IMR-90 (cell line): ENCODE results near the gene DOHH. TPM values are rescaled to one million over a fixed set of nuclear protein-coding genes. Genes with fewer than 3 reads are reported as not detected.

Experiments used
- ATAC-seq: fragments of 200-7000 bp; cut with Tn5 transposase; 2 replicates; pipeline ENCODE4 v1.9.1; 2020; ENCODE audit warnings: low read depth, mild to moderate bottlenecking, moderate library complexity
- BruUV-seq: library from RNA; stranded (reverse); fragments of 400-500 nt; replicated peaks from 2 replicates; lab custom pipeline; 2021; lab: Mats Ljungman, UMichigan
- CTCF ChIA-PET: fragments of 300-600 bp; formaldehyde crosslinking; extraction: SDS; loops from one replicate; lab custom pipeline; 2021; ENCODE audit warnings: antibody characterized with exemption; lab: Yijun Ruan, JAX
- POLR2A ChIA-PET: fragments of 300-600 bp; sonication (Branson Sonifier 250); formaldehyde crosslinking; loops from one replicate; lab custom pipeline; 2022; ENCODE audit warnings: antibody characterized with exemption; ENCODE audit not compliant: unreplicated experiment; lab: Charles Lee
- DNase-seq: peaks from one replicate; pipeline ENCODE4 v3.0.0; 2013
- H2AFZ ChIP-seq: replicated peaks from 2 replicates; pipeline ENCODE3; 2013; ENCODE audit warnings: low read length, mild to moderate bottlenecking; ENCODE audit not compliant: poor library complexity
- H2AK5ac ChIP-seq: 2 replicates; pipeline ENCODE4 v1.6.1; 2013; ENCODE audit warnings: low read depth, low read length, inconsistent platforms
- H2AK9ac ChIP-seq: replicated peaks from 2 replicates; pipeline ENCODE3; 2013; ENCODE audit warnings: mild to moderate bottlenecking, low read depth, low read length, moderate library complexity; ENCODE audit not compliant: poor library complexity
- H2BK120ac ChIP-seq: 2 replicates; pipeline ENCODE4 v1.6.1; 2013; ENCODE audit warnings: low read depth, low read length, inconsistent platforms
- H2BK15ac ChIP-seq: 3 replicates; pipeline ENCODE4 v1.6.1; 2013; ENCODE audit warnings: low read depth, low read length, inconsistent platforms
- H2BK20ac ChIP-seq: 2 replicates; pipeline ENCODE4 v1.6.1; 2013; ENCODE audit warnings: low read depth, mild to moderate bottlenecking, inconsistent platforms, low read length, moderate library complexity
- H2BK5ac ChIP-seq: 2 replicates; pipeline ENCODE4 v1.6.1; 2013; ENCODE audit warnings: mild to moderate bottlenecking, low read depth, low read length, inconsistent platforms; ENCODE audit not compliant: poor library complexity, severe bottlenecking
- H3K14ac ChIP-seq: replicated peaks from 2 replicates; pipeline ENCODE4 v1.6.1; 2013; ENCODE audit warnings: low read depth, low read length, inconsistent platforms
- H3K18ac ChIP-seq: 2 replicates; pipeline ENCODE4 v1.6.1; 2013; ENCODE audit warnings: low read depth, low read length, control low read depth
- H3K23ac ChIP-seq: 2 replicates; pipeline ENCODE4 v1.6.1; 2013; ENCODE audit warnings: low read depth, low read length, inconsistent platforms
- H3K27ac ChIP-seq: 2 replicates; pipeline ENCODE4 v1.5.1; 2013; ENCODE audit warnings: mild to moderate bottlenecking, control low read depth, low read length; ENCODE audit not compliant: insufficient read depth
- H3K27me3 ChIP-seq: 2 replicates; pipeline ENCODE4 v1.6.1; 2013; ENCODE audit warnings: low read length; ENCODE audit not compliant: control insufficient read depth, insufficient read depth
- H3K36me3 ChIP-seq: 2 replicates; pipeline ENCODE4 v1.6.1; 2013; ENCODE audit warnings: low read length, mixed read lengths; ENCODE audit not compliant: control insufficient read depth, insufficient read depth
- H3K4ac ChIP-seq: 2 replicates; pipeline ENCODE4 v1.6.1; 2013; ENCODE audit warnings: low read depth, low read length, inconsistent platforms
- H3K4me1 ChIP-seq: 2 replicates; pipeline ENCODE4 v1.6.1; 2013; ENCODE audit warnings: low read length, mixed read lengths; ENCODE audit not compliant: control insufficient read depth, insufficient read depth
- H3K4me2 ChIP-seq: 2 replicates; pipeline ENCODE4 v1.6.1; 2013; ENCODE audit warnings: low read depth, mild to moderate bottlenecking, control low read depth, low read length, moderate library complexity
- H3K4me3 ChIP-seq: 2 replicates; pipeline ENCODE4 v1.5.1; 2013; ENCODE audit warnings: low read depth, mild to moderate bottlenecking, control low read depth, low read length, moderate library complexity; ENCODE audit not compliant: insufficient read depth
- H3K56ac ChIP-seq: 2 replicates; pipeline ENCODE4 v1.6.1; 2013; ENCODE audit warnings: low read length, inconsistent platforms; ENCODE audit not compliant: insufficient read depth; ENCODE audit errors: extremely low read depth
- H3K79me1 ChIP-seq, 2 experiments: 2 replicates each; pipeline ENCODE4 v1.6.1; 2013; ENCODE audit warnings: low read length in 2 of 2, inconsistent platforms in 1 of 2, low read depth in 1 of 2
- H3K9ac ChIP-seq: 2 replicates; pipeline ENCODE4 v1.6.1; 2013; ENCODE audit warnings: low read depth, low read length, control low read depth
- H3K9me1 ChIP-seq: 2 replicates; pipeline ENCODE4 v1.6.1; 2013; ENCODE audit warnings: low read length, inconsistent platforms; ENCODE audit not compliant: insufficient read depth
- H3K9me3 ChIP-seq: 2 replicates; pipeline ENCODE4 v1.6.1; 2013; ENCODE audit warnings: low read length; ENCODE audit not compliant: control insufficient read depth, insufficient read depth
- H4K20me1 ChIP-seq: 2 replicates; pipeline ENCODE4 v1.6.1; 2013; ENCODE audit warnings: low read length, inconsistent platforms; ENCODE audit not compliant: insufficient read depth
- H4K5ac ChIP-seq: 2 replicates; pipeline ENCODE4 v1.6.1; 2013; ENCODE audit warnings: mild to moderate bottlenecking, low read depth, low read length, control low read depth
- H4K8ac ChIP-seq, 2 experiments: 2 replicates each; pipeline ENCODE4 v1.6.1; 2013; ENCODE audit warnings: low read depth in 2 of 2, low read length in 2 of 2, control low read depth in 1 of 2, inconsistent platforms in 1 of 2
- H4K91ac ChIP-seq: 2 replicates; pipeline ENCODE4 v1.6.1; 2013; ENCODE audit warnings: low read depth, low read length, inconsistent platforms; ENCODE audit not compliant: insufficient read depth
- BHLHE40 ChIP-seq: fragments of 150-350 bp; IDR thresholded peaks from 2 replicates; pipeline ENCODE4 v1.6.1; 2016; ENCODE audit warnings: mild to moderate bottlenecking, low read depth, low read length
- CEBPB ChIP-seq: IDR thresholded peaks from 2 replicates; pipeline ENCODE4 v1.6.1; 2012; ENCODE audit warnings: low read depth, low read length, improper control_type of control experiment
- CHD1 ChIP-seq: IDR thresholded peaks from 2 replicates; pipeline ENCODE4 v1.6.1; 2012; ENCODE audit warnings: low read depth, low read length, improper control_type of control experiment
- CTCF ChIP-seq: conservative IDR thresholded peaks from 2 replicates; pipeline ENCODE4 v1.5.1; 2012; ENCODE audit warnings: mild to moderate bottlenecking, low read depth, low read length, improper control_type of control experiment
- ELK1 ChIP-seq: fragments of 150-350 bp; IDR thresholded peaks from 2 replicates; pipeline ENCODE4 v1.6.1; 2016; ENCODE audit warnings: low read depth, mild to moderate bottlenecking, low read length, moderate library complexity, borderline replicate concordance
- FOS ChIP-seq: fragments of 150-350 bp; IDR thresholded peaks from 2 replicates; pipeline ENCODE4 v1.6.1; 2016; ENCODE audit warnings: low read depth, low read length
- MAFK ChIP-seq: IDR thresholded peaks from 2 replicates; pipeline ENCODE4 v1.6.1; 2012; ENCODE audit warnings: low read depth, low read length, improper control_type of control experiment
- MAZ ChIP-seq: IDR thresholded peaks from 2 replicates; pipeline ENCODE4 v1.6.1; 2012; ENCODE audit warnings: low read depth, mild to moderate bottlenecking, low read length, improper control_type of control experiment, moderate library complexity, borderline replicate concordance
- MXI1 ChIP-seq: IDR thresholded peaks from 2 replicates; pipeline ENCODE4 v1.6.1; 2012; ENCODE audit warnings: low read depth, mild to moderate bottlenecking, low read length, moderate library complexity, borderline replicate concordance
- NFE2L2 ChIP-seq: fragments of 150-350 bp; IDR thresholded peaks from 2 replicates; pipeline ENCODE4 v1.6.1; 2016; ENCODE audit warnings: low read depth, mild to moderate bottlenecking, low read length
- POLR2A ChIP-seq: IDR thresholded peaks from 2 replicates; pipeline ENCODE4 v1.6.1; 2012; ENCODE audit warnings: mild to moderate bottlenecking, low read depth, low read length
- RAD21 ChIP-seq: IDR thresholded peaks from 2 replicates; pipeline ENCODE4 v1.6.1; 2012; ENCODE audit warnings: low read length, improper control_type of control experiment
- RCOR1 ChIP-seq: IDR thresholded peaks from 2 replicates; pipeline ENCODE4 v1.6.1; 2012; ENCODE audit warnings: mild to moderate bottlenecking, low read length, improper control_type of control experiment; ENCODE audit not compliant: insufficient replicate concordance
- RFX5 ChIP-seq: IDR thresholded peaks from 2 replicates; pipeline ENCODE4 v1.8.0; 2012; ENCODE audit warnings: low read depth, mild to moderate bottlenecking, low read length, moderate library complexity
- SMC3 ChIP-seq: fragments of 150-350 bp; IDR thresholded peaks from 2 replicates; pipeline ENCODE4 v1.6.1; 2016; ENCODE audit warnings: low read depth, mild to moderate bottlenecking, antibody characterized with exemption, low read length, moderate library complexity
- USF2 ChIP-seq: fragments of 150-350 bp; IDR thresholded peaks from 2 replicates; pipeline ENCODE4 v1.6.1; 2017; ENCODE audit warnings: mild to moderate bottlenecking, antibody characterized with exemption, low read length, low read depth
- WGBS, 2 experiments: methylation state at CpG; one replicate each; pipeline versions ENCODE4 v1.1.5 to v1.1.7; 2013; ENCODE audit warnings: missing lambda C conversion rate in 2 of 2; ENCODE audit not compliant: insufficient read length in 1 of 2; ENCODE audit errors: extremely low coverage in 2 of 2; 5-methylcytosine and 5-hydroxymethylcytosine counted together
- dilution Hi-C: fragments of 300-500 bp; cut with HindIII; formaldehyde crosslinking; loops from one replicate; pipeline ENCODE4 v1.14.3; 2018; ENCODE audit warnings: low sequenced_read_pairs; ENCODE audit not compliant: unreplicated experiment
- in situ Hi-C: fragments of 300-500 bp; cut with MboI; formaldehyde crosslinking; loops from 3 replicates; pipeline ENCODE4 v1.14.3; 2019; ENCODE audit warnings: low sequenced_read_pairs, inconsistent platforms, mixed read lengths
- intact Hi-C: fragments of 100-400 bp; cut with micrococcal nuclease; formaldehyde crosslinking; loops from 2 replicates; pipeline ENCODE4 v1.10.0; 2022
- polyA plus RNA-seq, 3 experiments: library from polyadenylated mRNA; depleted of rRNA; stranded (reverse); fragments of >200 nt; gene quantifications; 2 replicates each; pipeline ENCODE4 v1.2.3, GENCODE V29; 2012; ENCODE audit warnings: low replicate concordance in 1 of 3
- total RNA-seq: library from RNA; depleted of rRNA; stranded (reverse); fragments of >200 nt; gene quantifications from 2 replicates; pipeline ENCODE4 v1.2.3, GENCODE V29; 2012

The DOHH gene
- total and polyA plus RNA-seq, 2 of the 4 experiments (the other 2 are of a cell fraction) = 3.2 to 9.2 TPM

- no peak overlapping the region for H2AK5ac ChIP-seq
- ATAC-seq = no peak
- peaks cover 3 to 93% of the 10 kb centered on the region in 2 experiments; a peak in 3 of 4 replicates for H3K79me1 ChIP-seq
- H3K27me3 ChIP-seq = no peaks in the 10 kb centered on the region
- no TSS peak for BruUV-seq
- peaks cover 13% of the 10 kb centered on the region for H3K36me3 ChIP-seq
- H2BK120ac ChIP-seq = no peak overlapping the region
- no peak overlapping the region for H3K4ac ChIP-seq
- no peak overlapping the region for H3K14ac ChIP-seq
- no peak overlapping the region for H3K56ac ChIP-seq
- dilution Hi-C loops = no loop called here
- no peak overlapping the region for H2BK20ac ChIP-seq
- in situ Hi-C loops = no loop called here
- 93% methylated on average over 3 of the region's 17 CpGs; no CpG with 5 or more reads in 1 of the 2 experiments for WGBS, 2 experiments
- H3K4me3 ChIP-seq = no peak overlapping the region
- no peak for DNase-seq
- H3K9me3 ChIP-seq = no peaks in the 10 kb centered on the region
- H2BK5ac ChIP-seq = no peak overlapping the region
- no peak overlapping the region for H2AFZ ChIP-seq
- H4K8ac ChIP-seq = no peak overlapping the region
- H3K4me2 ChIP-seq = no peak overlapping the region
- no peak overlapping the region for H3K27ac ChIP-seq
- H4K91ac ChIP-seq = no peak overlapping the region
- H3K9ac ChIP-seq = no peak overlapping the region
- H3K23ac ChIP-seq = no peak overlapping the region
- peaks cover 26% of the 10 kb centered on the region for H3K4me1 ChIP-seq
- H2AK9ac ChIP-seq = no peak overlapping the region
- no peak overlapping the region for H3K18ac ChIP-seq
- CTCF ChIA-PET = no interaction called here
- TF ChIP-seq MXI1 = no peak
- no peak for TF ChIP-seq NFE2L2
- no peak for TF ChIP-seq RCOR1
- no peak for TF ChIP-seq MAZ
- TF ChIP-seq CEBPB = no peak
- TF ChIP-seq POLR2A = no peak
- no peak for TF ChIP-seq BHLHE40
- TF ChIP-seq USF2 = no peak
- TF ChIP-seq FOS = no peak
- TF ChIP-seq CTCF = no peak
- TF ChIP-seq SMC3 = no peak
- TF ChIP-seq ELK1 = no peak
- no peak for TF ChIP-seq RAD21
- no peak for TF ChIP-seq CHD1
- TF ChIP-seq RFX5 = no peak
- no peak for TF ChIP-seq MAFK
- no peak overlapping the region for H4K5ac ChIP-seq
- H3K9me1 ChIP-seq = peaks cover 26% of the 10 kb centered on the region
- intact Hi-C loops = no loop called here
- H4K20me1 ChIP-seq = peaks cover 98% of the 10 kb centered on the region
- POLR2A ChIA-PET = no interaction called here
- H2BK15ac ChIP-seq = no peak overlapping the region
Observed at GRCh38 chr19:3512562-3513228, 12.2 kb upstream of the DOHH start.
